ENCODE data around the gene PKN1.
"Not testable (repeated sequence)": the region's sequence is repeated elsewhere in the genome, so short reads cannot be mapped to it uniquely, and the experiment has no call there.

PKN1 gene

DNA sequence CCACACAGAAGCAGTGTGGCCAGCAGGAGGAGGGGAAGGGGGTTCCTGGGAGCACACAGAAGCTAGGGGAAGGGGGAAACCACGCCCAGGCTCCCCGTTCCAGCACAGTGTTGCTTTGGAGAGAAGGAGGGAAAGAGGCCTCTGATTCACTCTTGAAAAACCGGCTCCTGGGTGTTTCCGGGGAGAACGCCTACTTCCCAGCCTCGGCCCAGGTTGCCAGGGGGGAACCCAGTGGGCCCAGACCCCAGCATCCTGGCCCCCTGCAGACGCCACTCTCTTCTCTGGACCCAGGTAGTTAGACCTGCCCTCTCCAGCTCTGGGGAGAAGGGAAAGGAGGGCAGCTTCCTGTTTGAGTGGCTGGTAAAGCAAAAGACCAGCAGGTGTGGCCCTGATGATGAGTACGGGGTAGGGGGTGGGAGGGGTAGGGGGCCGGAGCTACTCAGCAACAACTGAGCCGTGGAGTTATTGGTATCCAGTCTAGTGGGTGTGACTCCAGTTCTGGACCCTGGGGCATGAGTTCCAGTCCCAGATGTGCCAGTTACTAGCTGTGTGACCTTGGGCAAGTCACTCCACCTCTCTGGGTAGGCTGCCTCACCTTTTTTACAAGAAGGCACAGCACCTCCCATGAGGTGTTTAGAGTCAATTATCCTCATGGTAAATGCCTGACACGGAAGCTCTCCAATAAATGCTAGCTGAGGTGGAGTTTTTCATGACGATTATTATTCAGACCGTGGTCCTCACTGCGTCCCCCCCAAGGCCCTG, 62.0 kb downstream of the PKN1 start:
- Histone ChIP-seq H3K9ac (ENCODE audit: insufficient read length) (peak overlapping the region; percentile 71), H3K36me3 (ENCODE audit: insufficient read depth, low read length) (peaks cover 3% of the 10 kb centered on the region; the same call in 1 of the 2 replicates), H3K27ac (no peak overlapping the region), H3K9me3 (ENCODE audit: low read depth, low read length) (no peaks in the 10 kb centered on the region), H3K4me3 (peak overlapping the region; percentile 79)
- DNase-seq (ENCODE audit: low read depth, low spot score), result no peak
- TF ChIP-seq POLR2AphosphoS5 (IDR thresholded peaks at IDR 0.05; ENCODE audit: borderline replicate concordance, low read depth, low read length) (no peak), FOXP2 (optimal IDR thresholded peaks at IDR 0.05; ENCODE audit: control extremely low read depth, extremely low read length, insufficient read depth) (no peak), EZH2 (IDR thresholded peaks at IDR 0.05) (no peak)

DNA sequence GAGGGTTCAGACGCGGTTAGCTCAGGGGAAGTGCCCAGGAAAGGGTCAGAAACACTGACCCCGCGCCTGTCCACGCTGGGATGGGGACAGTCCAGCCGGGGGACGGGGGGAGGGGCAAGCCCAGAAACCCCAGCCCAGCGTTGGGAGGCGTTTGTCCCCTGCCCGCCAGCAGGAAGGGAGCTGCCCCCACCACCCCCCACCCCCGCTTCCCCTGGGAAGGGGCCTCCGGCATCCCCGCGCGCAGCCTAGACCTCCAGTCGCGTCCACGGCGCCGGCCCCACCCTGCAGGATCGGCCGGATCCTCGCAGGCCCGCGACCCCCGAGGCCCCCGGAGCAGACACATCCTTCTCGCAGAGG, 62.5 kb downstream of the PKN1 start:
- no peak for DNase-seq (ENCODE audit: low read depth, low spot score)
- no peaks in the 10 kb centered on the region for H3K9me3 ChIP-seq (ENCODE audit: low read depth, low read length)
- H3K9ac ChIP-seq (ENCODE audit: insufficient read length), result peak overlapping the region; percentile 71
- H3K4me3 ChIP-seq, result peak overlapping the region; percentile 79
- TF ChIP-seq FOXP2 (optimal IDR thresholded peaks at IDR 0.05; ENCODE audit: control extremely low read depth, extremely low read length, insufficient read depth) (no peak), EZH2 (IDR thresholded peaks at IDR 0.05) (no peak), POLR2AphosphoS5 (IDR thresholded peaks at IDR 0.05; ENCODE audit: borderline replicate concordance, low read depth, low read length) (no peak)
- peaks cover 3% of the 10 kb centered on the region; the same call in 1 of the 2 replicates for H3K36me3 ChIP-seq (ENCODE audit: insufficient read depth, low read length)
- H3K27ac ChIP-seq, result no peak overlapping the region

DNA sequence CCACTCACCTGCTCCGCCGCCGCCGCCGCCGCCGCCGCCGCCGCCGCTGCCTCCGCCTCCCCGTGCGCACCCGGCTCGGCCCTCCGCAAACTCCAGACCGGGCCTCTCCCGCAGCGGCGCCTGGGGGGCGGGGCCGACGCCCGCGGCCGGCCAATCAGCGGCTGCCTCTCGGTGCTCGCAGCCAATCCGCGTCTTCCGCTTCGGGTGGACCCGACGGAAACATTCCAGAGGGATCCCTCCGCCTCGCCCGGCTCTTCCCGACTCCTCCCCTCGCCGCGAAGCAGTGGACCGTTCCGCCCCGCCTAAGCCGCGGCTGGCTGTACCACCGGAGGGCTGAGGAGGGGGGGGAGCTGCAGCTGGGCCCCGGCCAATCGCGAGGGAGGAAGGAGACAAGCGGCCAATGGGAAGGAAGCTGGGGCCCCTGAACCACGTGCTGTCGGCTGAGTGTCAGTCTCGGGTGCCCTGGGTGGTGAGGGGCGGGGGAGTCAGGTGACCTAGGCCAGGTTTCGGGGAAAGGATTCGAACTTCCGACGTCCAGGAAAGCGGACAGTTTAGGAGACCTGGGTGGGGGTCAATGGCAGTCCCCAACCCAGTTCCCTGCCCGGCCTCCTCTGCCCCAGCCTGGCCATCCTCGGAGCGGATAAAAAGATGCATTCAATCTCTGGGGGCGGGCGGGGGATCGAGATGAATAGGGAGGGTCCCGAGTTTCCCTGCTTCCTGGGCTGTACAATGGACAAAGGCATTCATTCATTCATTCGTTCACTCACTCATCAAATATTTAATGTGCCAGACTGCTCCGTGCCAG, 63.1 kb downstream of the PKN1 start, which contains the start of gene GIPC1:
GIPC1 (minus strand) TSS at position 99 of the 805 bp plus-strand sequence. CDS start 13,151 bp downstream, outside the sequence.
- Histone ChIP-seq H3K9ac (ENCODE audit: insufficient read length) (peak within 1 kb of the TSS; percentile 71), H3K4me3 (peak within 1 kb of the TSS; percentile 79), H3K36me3 (ENCODE audit: insufficient read depth, low read length) (peaks cover 3% of the 10 kb centered on the region; the same call in 1 of the 2 replicates), H3K27ac (0 out of 2 replicates have a peak within 1 kb of the TSS, but pooled peaks have one; percentile 35), H3K9me3 (ENCODE audit: low read depth, low read length) (no peaks in the 10 kb centered on the region)
- peak; percentile 80 for DNase-seq (ENCODE audit: low read depth, low spot score)
- TF ChIP-seq FOXP2 (optimal IDR thresholded peaks at IDR 0.05; ENCODE audit: control extremely low read depth, extremely low read length, insufficient read depth) (no peak), POLR2AphosphoS5 (IDR thresholded peaks at IDR 0.05; ENCODE audit: borderline replicate concordance, low read depth, low read length) (peak; percentile 36; the same call in 1 of the 2 replicates), EZH2 (IDR thresholded peaks at IDR 0.05) (no peak)

DNA sequence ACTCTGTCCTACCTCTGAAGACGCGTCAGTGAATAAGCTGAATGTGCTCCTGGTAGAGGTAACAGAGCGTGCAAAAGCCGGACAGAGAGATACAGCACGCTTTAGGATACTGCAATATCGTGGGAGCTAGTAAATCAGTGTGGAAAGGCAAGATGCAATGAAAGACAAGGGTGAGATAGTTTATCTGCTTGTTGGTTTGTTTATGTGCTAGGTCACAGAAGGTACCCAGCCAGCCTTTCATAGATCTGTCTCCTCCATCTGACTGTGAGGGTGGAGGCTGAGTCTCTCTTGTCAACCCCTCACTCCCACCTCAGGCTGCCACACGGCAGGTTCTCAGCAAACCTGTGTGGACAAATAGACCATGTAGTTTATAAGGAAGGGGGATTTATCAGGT, 63.7 kb downstream of the PKN1 start:
- H3K36me3 ChIP-seq (ENCODE audit: insufficient read depth, low read length), result no peaks in the 10 kb centered on the region
- 0 out of 2 replicates have a peak overlapping the region, but pooled peaks have one; percentile 35 for H3K27ac ChIP-seq
- H3K4me3 ChIP-seq, result peak overlapping the region; percentile 79
- no peak overlapping the region for H3K9ac ChIP-seq (ENCODE audit: insufficient read length)
- no peaks in the 10 kb centered on the region for H3K9me3 ChIP-seq (ENCODE audit: low read depth, low read length)
- no peak for DNase-seq (ENCODE audit: low read depth, low spot score)
- TF ChIP-seq EZH2 (IDR thresholded peaks at IDR 0.05) (no peak), FOXP2 (optimal IDR thresholded peaks at IDR 0.05; ENCODE audit: control extremely low read depth, extremely low read length, insufficient read depth) (no peak), POLR2AphosphoS5 (IDR thresholded peaks at IDR 0.05; ENCODE audit: borderline replicate concordance, low read depth, low read length) (no peak)

DNA sequence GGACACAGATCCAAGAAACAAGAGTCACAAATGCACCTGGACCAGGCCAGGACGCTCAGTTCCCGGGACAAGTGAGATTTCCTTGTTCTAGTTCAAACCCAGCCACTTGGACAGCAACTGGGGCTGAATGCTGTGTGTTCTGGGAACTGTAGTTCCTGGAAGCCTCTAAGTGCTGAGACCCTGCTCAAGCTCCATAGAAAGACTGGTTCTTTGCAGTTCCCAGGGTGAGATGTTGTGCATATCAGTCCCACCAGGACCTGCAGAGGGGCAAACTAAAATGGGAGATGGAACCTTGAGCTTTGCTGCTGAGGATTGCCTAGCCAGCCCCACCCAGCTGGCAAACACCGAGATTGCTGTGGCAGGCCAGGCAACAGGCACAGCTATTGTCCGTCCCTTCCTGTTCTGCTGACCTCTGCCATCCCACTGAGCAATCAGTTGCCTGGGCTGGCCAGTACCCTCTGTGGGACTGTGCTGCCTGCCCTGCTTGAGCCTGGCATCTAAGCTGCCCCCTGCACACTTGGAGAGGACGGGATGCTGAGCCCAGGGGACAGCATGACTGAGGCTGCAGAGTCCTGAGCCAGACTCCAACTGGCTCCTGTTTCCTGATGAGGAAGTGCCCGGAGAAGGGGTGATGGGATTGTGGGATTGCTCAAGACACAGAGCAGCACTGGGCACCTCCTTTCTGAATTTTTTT, 64.3 kb downstream of the PKN1 start:
- no peak overlapping the region for H3K9ac ChIP-seq (ENCODE audit: insufficient read length)
- H3K9me3 ChIP-seq (ENCODE audit: low read depth, low read length), result no peaks in the 10 kb centered on the region
- no peaks in the 10 kb centered on the region for H3K36me3 ChIP-seq (ENCODE audit: insufficient read depth, low read length)
- H3K27ac ChIP-seq, result no peak overlapping the region
- DNase-seq (ENCODE audit: low read depth, low spot score), result no peak
- TF ChIP-seq FOXP2 (optimal IDR thresholded peaks at IDR 0.05; ENCODE audit: control extremely low read depth, extremely low read length, insufficient read depth), result no peak
- no peak for TF ChIP-seq POLR2AphosphoS5 (IDR thresholded peaks at IDR 0.05; ENCODE audit: borderline replicate concordance, low read depth, low read length)
- TF ChIP-seq EZH2 (IDR thresholded peaks at IDR 0.05), result no peak
- no peak overlapping the region for H3K4me3 ChIP-seq

DNA sequence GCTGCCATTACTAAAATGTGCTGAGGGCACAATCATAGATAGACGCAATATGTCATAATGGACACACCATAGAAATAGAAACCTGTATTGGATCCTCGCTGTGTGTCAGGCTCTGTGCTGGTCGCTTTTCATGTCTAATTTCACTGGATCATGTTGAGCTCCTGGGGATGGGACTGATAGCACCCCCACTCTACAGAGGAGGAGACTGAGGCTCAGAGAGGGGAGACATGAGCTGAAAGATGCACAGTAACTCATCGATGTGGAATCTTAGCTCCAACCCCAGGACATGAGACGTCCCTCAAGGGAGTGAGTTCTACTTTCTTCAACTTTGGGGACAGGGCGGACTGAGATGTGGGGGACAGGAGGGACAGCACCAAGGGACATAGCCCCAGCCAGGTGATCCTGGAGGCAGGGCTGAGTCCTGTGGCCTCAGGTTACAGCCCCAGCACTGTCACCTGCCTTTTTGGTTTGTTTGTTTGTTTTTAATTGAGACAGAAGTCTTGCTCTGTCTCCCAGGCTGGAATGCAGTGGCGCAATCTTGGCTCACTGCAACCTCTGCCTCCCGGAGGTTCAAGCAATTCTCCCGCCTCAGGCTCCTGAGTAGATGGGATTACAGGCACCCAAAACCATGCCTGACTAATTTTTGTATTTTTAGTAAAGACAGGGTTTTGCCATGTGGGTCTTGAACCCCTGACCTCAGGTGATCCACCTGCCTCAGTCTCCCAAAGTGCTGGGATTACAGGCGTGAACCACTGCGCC, 69.4 kb downstream of the PKN1 start:
- Histone ChIP-seq H3K9ac (ENCODE audit: insufficient read length) (no peak overlapping the region), H3K4me3 (no peak overlapping the region), H3K36me3 (ENCODE audit: insufficient read depth, low read length) (no peaks in the 10 kb centered on the region), H3K9me3 (ENCODE audit: low read depth, low read length) (no peaks in the 10 kb centered on the region), H3K27ac (no peak overlapping the region)
- DNase-seq (ENCODE audit: low read depth, low spot score), result no peak
- TF ChIP-seq EZH2 (IDR thresholded peaks at IDR 0.05) (no peak), POLR2AphosphoS5 (IDR thresholded peaks at IDR 0.05; ENCODE audit: borderline replicate concordance, low read depth, low read length) (no peak), FOXP2 (optimal IDR thresholded peaks at IDR 0.05; ENCODE audit: control extremely low read depth, extremely low read length, insufficient read depth) (no peak)

DNA sequence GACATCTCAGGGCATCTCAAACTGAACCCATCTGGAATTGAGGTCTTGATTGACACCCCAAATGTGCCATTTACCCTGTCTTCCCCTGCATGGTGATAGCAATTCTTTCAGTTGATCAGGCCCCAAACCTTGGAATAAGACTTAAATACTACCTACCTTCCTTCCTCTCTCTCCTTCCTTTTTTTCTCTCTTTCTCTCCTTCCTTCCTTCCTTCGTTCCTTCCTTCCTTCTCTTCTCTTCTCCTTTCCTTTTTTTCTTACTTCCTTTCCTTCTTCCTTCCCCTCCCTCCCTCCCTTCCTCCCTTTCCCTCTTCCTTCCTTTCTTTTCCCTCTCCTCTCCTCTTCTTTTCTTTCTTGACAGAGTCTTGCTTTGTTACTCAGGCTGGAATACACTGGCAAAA, 70.2 kb downstream of the PKN1 start:
- no peak for DNase-seq (ENCODE audit: low read depth, low spot score)
- Histone ChIP-seq H3K27ac (no peak overlapping the region), H3K9me3 (ENCODE audit: low read depth, low read length) (no peaks in the 10 kb centered on the region), H3K9ac (ENCODE audit: insufficient read length) (no peak overlapping the region), H3K36me3 (ENCODE audit: insufficient read depth, low read length) (no peaks in the 10 kb centered on the region), H3K4me3 (no peak overlapping the region)
- no peak for TF ChIP-seq POLR2AphosphoS5 (IDR thresholded peaks at IDR 0.05; ENCODE audit: borderline replicate concordance, low read depth, low read length)
- TF ChIP-seq EZH2 (IDR thresholded peaks at IDR 0.05), result no peak
- TF ChIP-seq FOXP2 (optimal IDR thresholded peaks at IDR 0.05; ENCODE audit: control extremely low read depth, extremely low read length, insufficient read depth), result no peak

DNA sequence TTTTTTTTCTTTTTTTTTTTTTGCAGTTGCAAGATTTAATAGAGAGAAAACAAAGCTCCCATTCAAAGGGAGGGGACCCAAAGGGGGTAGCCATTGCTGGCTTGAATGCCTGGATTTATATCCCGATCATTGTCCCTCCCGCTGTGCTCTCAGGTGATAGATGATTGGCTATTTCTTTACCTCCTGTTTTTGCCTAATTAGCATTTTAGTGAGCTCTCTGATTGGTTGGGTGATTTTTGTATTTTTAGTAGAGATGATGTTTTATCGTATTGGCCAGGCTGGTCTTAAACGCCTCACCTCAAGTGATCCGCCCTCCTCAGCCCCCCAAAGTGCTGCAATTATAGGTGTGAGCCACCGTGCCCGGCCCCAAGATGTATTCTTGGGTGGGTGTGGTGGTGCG, 71.5 kb downstream of the PKN1 start:
- H3K27ac ChIP-seq; H3K9me3 ChIP-seq (ENCODE audit: low read depth, low read length); H3K9ac ChIP-seq (ENCODE audit: insufficient read length); DNase-seq (ENCODE audit: low read depth, low spot score); H3K36me3 ChIP-seq (ENCODE audit: insufficient read depth, low read length); H3K4me3 ChIP-seq: not testable (repeated sequence)

Measured in SK-N-MC (cell line).